ENCODE measurements around the gene FER.

The FER gene

DNA sequence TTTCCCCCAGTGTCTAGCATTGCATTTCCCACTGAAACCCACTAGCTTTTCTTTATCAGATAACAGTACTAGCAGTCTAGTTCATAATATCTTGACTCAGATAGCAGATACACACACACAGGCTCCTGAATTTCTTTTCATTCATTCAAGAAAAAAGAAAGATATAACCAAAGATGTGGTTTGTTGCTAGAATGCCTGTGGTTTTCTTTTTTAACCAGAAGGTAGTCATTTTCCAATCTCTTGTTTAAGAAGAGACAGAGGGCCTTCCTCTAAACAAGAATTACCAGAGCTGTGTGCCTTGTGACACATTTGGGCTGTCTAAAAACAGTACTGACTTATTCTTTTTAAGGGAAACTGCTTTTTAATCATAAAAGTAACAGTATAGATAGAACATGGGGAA lies 494.8 kb downstream of the FER start:
- DNase-seq (ENCODE audit: low read depth in 2 of 2): no peak

DNA sequence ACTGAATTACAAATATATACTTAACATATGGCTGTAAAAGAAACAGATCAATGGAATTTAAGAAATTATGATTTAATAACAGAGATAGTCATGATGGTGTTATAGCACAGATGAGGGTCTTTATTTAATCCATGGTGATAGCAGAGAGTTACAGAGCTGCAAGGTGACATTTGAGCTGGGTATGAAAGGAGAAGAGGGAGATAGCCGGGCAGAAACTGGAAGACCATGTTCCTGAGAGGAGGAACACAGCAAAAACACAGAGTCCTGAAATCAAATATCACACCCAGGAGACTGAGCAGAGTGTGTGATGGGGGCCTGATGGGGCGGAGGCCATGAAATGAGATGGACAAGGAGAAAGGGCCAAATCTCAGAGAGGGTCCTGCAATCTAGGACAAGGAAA lies 498.7 kb downstream of the FER start:
- DNase-seq (ENCODE audit: low read depth in 2 of 2): no peak
